NB4 (cell line): Measurements from ENCODE around the gene UNC119.

Experiments
- MYC ChIP-seq: IDR thresholded peaks from 2 replicates; pipeline ENCODE4 v1.6.1; 2011; ENCODE audit warnings: low read depth, low read length
- TF ChIP-seq, protein P1 (sequence below): IDR thresholded peaks from one replicate; pipeline ENCODE4 v1.5.1; 2012; ENCODE audit warnings: low read depth, low read length

DNA sequence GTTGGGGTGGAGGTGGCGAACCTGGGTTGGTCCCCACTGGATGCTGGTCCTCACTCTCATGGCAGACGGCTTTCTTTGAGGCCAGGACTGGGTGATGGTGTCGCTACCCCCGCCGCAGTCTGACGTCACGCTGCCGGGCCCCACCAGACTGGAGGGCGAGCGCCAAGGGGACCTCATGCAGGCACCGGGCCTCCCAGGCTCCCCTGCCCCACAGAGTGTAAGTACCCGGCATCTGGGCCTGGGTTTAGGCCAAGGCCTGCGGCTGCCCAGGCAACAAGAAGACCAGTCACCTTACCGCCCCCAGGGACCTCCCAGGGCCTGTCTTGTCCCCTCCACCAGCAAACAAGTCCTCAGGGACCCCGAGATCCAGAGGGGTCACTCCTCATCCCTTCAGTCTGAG, 28.5 kb downstream of the UNC119 start:
- TF ChIP-seq, protein P1, sequence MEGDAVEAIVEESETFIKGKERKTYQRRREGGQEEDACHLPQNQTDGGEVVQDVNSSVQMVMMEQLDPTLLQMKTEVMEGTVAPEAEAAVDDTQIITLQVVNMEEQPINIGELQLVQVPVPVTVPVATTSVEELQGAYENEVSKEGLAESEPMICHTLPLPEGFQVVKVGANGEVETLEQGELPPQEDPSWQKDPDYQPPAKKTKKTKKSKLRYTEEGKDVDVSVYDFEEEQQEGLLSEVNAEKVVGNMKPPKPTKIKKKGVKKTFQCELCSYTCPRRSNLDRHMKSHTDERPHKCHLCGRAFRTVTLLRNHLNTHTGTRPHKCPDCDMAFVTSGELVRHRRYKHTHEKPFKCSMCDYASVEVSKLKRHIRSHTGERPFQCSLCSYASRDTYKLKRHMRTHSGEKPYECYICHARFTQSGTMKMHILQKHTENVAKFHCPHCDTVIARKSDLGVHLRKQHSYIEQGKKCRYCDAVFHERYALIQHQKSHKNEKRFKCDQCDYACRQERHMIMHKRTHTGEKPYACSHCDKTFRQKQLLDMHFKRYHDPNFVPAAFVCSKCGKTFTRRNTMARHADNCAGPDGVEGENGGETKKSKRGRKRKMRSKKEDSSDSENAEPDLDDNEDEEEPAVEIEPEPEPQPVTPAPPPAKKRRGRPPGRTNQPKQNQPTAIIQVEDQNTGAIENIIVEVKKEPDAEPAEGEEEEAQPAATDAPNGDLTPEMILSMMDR: no peak
- TF ChIP-seq MYC: no peak
